Panc1 (cell line): ENCODE results near the gene ATP1B2. TPM values are rescaled to one million over a fixed set of nuclear protein-coding genes. Genes with fewer than 3 reads are reported as not detected.
A peak's percentile ranks its signal among the peaks of the same experiment; 100 is the strongest.

Source experiments
- ATAC-seq: fragments of 200-7000 bp; cut with Tn5 transposase; 2 replicates; pipeline ENCODE4 v1.9.1; 2020; ENCODE audit warnings: mild to moderate bottlenecking, moderate library complexity
- BruUV-seq: library from RNA; stranded (reverse); fragments of 400-500 nt; replicated peaks from 2 replicates; lab custom pipeline; 2021; lab: Mats Ljungman, UMichigan
- CTCF ChIA-PET: fragments of 300-600 bp; sonication (Branson Sonifier 250); formaldehyde crosslinking; loops from one replicate; lab custom pipeline; 2022; ENCODE audit warnings: antibody characterized with exemption; lab: Charles Lee
- POLR2A ChIA-PET: fragments of 300-600 bp; sonication (Branson Sonifier 250); formaldehyde crosslinking; loops from one replicate; lab custom pipeline; 2022; ENCODE audit warnings: antibody characterized with exemption; lab: Charles Lee
- DNase-seq: peaks from one replicate; pipeline ENCODE4 v3.0.0-alpha.2; 2010; ENCODE audit warnings: low read depth, low spot score
- H3K27ac ChIP-seq: 2 replicates; pipeline ENCODE4 v1.5.1; 2011; ENCODE audit warnings: mild to moderate bottlenecking, low read length, inconsistent platforms
- H3K27me3 ChIP-seq: fragments of 200-500 bp; sonication (Bioruptor generic); 2 replicates; pipeline ENCODE4 v1.6.0; 2014; ENCODE audit warnings: low read length, inconsistent platforms; ENCODE audit not compliant: control insufficient read depth, insufficient read depth
- H3K36me3 ChIP-seq: fragments of 200-500 bp; sonication (Bioruptor generic); 2 replicates; pipeline ENCODE4 v1.5.1; 2014; ENCODE audit warnings: inconsistent platforms, mild to moderate bottlenecking, low read length, moderate library complexity; ENCODE audit not compliant: control insufficient read depth, insufficient read depth
- H3K4me1 ChIP-seq: 2 replicates; pipeline ENCODE4 v1.5.1; 2011; ENCODE audit warnings: inconsistent platforms, mild to moderate bottlenecking, low read length, moderate library complexity; ENCODE audit not compliant: control insufficient read depth, insufficient read depth
- H3K4me3 ChIP-seq, 2 experiments: 2 replicates each; pipeline ENCODE4 v1.5.1; 2011 to 2012; ENCODE audit warnings: low read depth in 2 of 2, low read length in 2 of 2, mild to moderate bottlenecking in 2 of 2, inconsistent platforms in 1 of 2, moderate library complexity in 1 of 2
- H3K9me3 ChIP-seq: fragments of 200-500 bp; sonication (Bioruptor generic); 2 replicates; pipeline ENCODE4 v1.5.1; 2014; ENCODE audit warnings: low read depth, mild to moderate bottlenecking, inconsistent platforms, low read length, moderate library complexity; ENCODE audit not compliant: control insufficient read depth, insufficient read depth
- CTCF ChIP-seq: fragments of 450-650 bp; IDR thresholded peaks from 2 replicates; pipeline ENCODE4 v1.5.1; 2017; ENCODE audit warnings: mild to moderate bottlenecking
- POLR2AphosphoS5 ChIP-seq: IDR thresholded peaks from 2 replicates; pipeline ENCODE4 v1.6.1; 2012; ENCODE audit warnings: mild to moderate bottlenecking, low read depth, low read length, moderate library complexity
- REST ChIP-seq, 2 experiments: IDR thresholded peaks; 2 replicates each; pipeline ENCODE4 v1.6.1; 2011 to 2012; ENCODE audit warnings: low read depth in 2 of 2, control low read depth in 1 of 2, low read length in 1 of 2, mild to moderate bottlenecking in 1 of 2, moderate library complexity in 1 of 2; ENCODE audit not compliant: insufficient read depth in 1 of 2
- SIN3A ChIP-seq: IDR thresholded peaks from 2 replicates; pipeline ENCODE4 v1.6.1; 2012; ENCODE audit warnings: low read depth, mild to moderate bottlenecking, low read length, moderate library complexity, borderline replicate concordance; ENCODE audit not compliant: insufficient read depth
- TCF7L2 ChIP-seq: IDR thresholded peaks from 2 replicates; pipeline ENCODE4 v1.6.1; 2011; ENCODE audit warnings: mild to moderate bottlenecking, low read depth, low read length, inconsistent platforms
- in situ Hi-C: cut with HindIII; loops from 2 replicates; pipeline ENCODE4 v1.10.0; 2016; ENCODE audit warnings: low sequenced_read_pairs, low pct_unique_long_range_greater_than_20kb
- intact Hi-C: fragments of 100-400 bp; cut with micrococcal nuclease; formaldehyde crosslinking; loops from one replicate; pipeline ENCODE4 v1.10.0; 2022; ENCODE audit not compliant: unreplicated experiment
- total RNA-seq: library from RNA; stranded (reverse); gene quantifications from one replicate; pipeline ENCODE4 v1.2.1, GENCODE V29; 2021; ENCODE audit not compliant: unreplicated experiment

ATP1B2 gene
- total RNA-seq, 1 experiment from 2014 or later = 0.08 TPM

GRCh38 chr17:7647018-7647417, 3.7 kb upstream of the ATP1B2 start:
- intact Hi-C loops (no loop called here), in situ Hi-C loops (no loop called here)
- Histone ChIP-seq H3K27me3 (no peaks in the 10 kb centered on the region), H3K9me3 (no peaks in the 10 kb centered on the region), H3K36me3 (no peaks in the 10 kb centered on the region), H3K27ac (no peak overlapping the region), H3K4me3 (no peak overlapping the region), H3K4me1 (no peaks in the 10 kb centered on the region)
- POLR2A ChIA-PET = no interaction called here
- no peak for ATAC-seq
- DNase-seq = no peak
- TF ChIP-seq TCF7L2 (no peak), POLR2AphosphoS5 (no peak), CTCF (no peak)
- no TSS peak for BruUV-seq
- CTCF ChIA-PET = no interaction called here

DNA sequence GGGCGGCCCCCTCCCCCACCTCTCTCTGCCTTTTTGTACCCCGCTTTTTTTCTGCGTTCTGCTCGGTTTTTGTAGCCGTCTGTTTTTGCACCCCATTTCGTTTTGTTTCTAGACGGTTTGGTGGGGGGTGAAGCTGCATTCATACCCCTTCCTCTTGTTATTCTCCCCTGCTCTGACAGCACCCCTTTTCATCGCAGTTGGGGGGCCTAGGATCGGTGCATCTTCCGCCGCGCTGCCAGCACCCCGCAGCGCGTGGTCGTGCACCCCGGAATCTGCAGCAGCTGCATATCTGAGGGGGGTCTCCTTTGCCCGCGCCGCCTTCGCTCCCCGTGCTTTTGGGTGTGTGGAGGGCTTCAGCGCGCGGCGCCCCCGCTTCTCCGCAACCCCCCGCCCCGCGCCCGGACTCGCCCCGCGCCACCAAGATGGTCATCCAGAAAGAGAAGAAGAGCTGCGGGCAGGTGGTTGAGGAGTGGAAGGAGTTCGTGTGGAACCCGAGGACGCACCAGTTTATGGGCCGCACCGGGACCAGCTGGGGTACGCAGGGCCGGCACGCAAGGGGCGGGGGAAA, 455 bp downstream of the ATP1B2 start:
- intact Hi-C loops = no loop called here
- DNase-seq (no peak), ATAC-seq (no peak)
- CTCF ChIA-PET = interaction anchor here (1.2 kb wide), 1 partner anchor 36 kb away, joined by 3 read pairs; the partner anchor contains the start of gene TP53
- Histone ChIP-seq H3K4me1 (no peaks in the 10 kb centered on the region), H3K36me3 (no peaks in the 10 kb centered on the region), H3K27me3 (peaks cover 2% of the 10 kb centered on the region; the same call in 1 of the 2 replicates), H3K4me3 (peak overlapping the region; percentile 26 to 47), H3K9me3 (no peaks in the 10 kb centered on the region), H3K27ac (no peak overlapping the region)
- TF ChIP-seq CTCF (no peak), SIN3A (no peak), TCF7L2 (no peak), POLR2AphosphoS5 (no peak), REST (IDR thresholded peaks at IDR 0.05; ENCODE audit: insufficient read depth in 1 of 2, low read depth in 2 of 2, low read length in 1 of 2) (no peak)
- in situ Hi-C loops = no loop called here
- POLR2A ChIA-PET = interaction anchor here (0.7 kb wide), 3 partner anchors 12 to 309 kb away, joined by 3 to 6 read pairs (median 3); no protein-coding TSS in a partner anchor
- BruUV-seq = no TSS peak
